NCI-H345 (cell line): ENCODE measurements around the gene ATOH8.

Experiments
- DNase-seq: peaks from one replicate; lab custom pipeline; 2025; lab: John Stamatoyannopoulos, UW

Gene ATOH8

GRCh38 chr2:85736456-85737355 is 17.1 kb upstream of the ATOH8 start:
- DNase-seq: no peak

GRCh38 chr2:85737481-85737880 is 16.3 kb upstream of the ATOH8 start:
- DNase-seq: no peak

GRCh38 chr2:85737961-85738360 is 15.8 kb upstream of the ATOH8 start:
- DNase-seq: no peak

DNA sequence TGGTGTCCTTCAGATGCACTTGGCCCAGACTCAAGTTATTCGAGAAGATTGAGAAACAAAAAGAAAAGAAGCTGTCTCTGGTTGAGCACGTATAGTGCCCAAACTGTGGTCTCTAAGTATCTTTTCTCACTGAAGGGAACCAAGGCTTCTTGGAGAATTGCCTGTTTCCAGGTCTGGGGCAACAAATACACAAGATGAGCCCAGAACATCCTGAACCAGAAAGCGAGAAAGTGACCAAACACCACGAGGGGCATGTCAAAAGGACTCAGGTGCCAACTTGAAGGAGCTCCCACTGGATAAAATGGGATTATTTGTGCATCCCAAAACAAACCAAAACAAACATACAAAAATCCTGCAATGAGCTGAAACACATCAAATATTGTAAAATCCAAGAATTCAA is 13.6 kb upstream of the ATOH8 start:
- no peak for DNase-seq

- no peak for DNase-seq
Measured at GRCh38 chr2:85741211-85741832, 12.5 kb upstream of the ATOH8 start.

GRCh38 chr2:85741833-85742455 is 11.8 kb upstream of the ATOH8 start:
- DNase-seq: no peak

DNA sequence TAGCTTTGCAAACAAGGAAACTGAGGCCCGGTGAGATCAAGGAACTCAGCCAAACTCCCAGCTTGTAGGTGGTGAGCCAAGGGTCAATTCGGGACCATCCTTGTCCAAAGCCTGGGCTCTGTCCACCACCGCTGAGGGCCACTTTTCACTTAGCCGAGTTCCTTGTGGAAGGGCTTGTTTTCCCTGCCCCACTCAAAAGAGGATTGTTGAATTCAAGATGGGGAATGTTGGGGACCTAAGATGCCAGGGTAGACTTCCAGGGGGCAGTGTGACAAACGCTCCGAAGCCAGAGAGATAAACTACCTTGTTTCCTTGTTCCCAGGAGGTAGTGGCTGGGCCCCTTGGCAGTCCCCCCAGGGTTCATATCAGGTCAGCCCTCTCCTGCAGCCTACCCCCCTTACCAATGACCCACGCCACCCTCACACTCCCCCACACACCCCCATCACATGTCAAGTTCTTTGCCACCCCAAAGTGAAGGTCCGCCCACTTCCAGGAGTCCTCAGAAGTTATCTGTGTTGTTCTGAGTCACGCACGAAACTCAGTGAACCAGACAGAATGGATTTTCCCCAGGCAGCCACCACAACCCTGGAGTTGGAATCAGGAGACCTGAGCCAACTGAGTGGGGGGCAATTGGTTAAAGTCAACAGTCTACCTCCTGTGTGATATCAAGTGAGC is 10.3 kb upstream of the ATOH8 start:
- no peak for DNase-seq

DNA sequence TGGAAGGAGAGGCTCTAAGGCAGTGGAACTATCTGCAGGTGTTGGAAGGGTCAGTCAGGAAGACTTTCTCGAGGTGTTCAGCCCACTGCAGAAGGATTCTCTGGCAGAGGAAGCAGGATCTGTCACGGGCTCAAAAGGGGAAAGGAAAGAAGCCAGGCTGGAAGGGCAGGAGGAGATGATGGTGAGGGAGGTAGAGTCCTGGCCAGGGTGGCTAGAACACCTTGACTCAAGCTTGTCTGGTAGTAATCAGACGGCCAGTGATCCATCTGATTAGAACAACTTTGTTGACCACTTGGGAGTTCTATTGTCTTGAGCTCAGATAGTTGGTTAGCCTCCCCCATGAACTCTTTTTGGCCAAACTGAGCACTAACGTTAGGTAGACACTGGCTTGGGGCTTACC is 9.7 kb upstream of the ATOH8 start:
- DNase-seq: no peak

DNA sequence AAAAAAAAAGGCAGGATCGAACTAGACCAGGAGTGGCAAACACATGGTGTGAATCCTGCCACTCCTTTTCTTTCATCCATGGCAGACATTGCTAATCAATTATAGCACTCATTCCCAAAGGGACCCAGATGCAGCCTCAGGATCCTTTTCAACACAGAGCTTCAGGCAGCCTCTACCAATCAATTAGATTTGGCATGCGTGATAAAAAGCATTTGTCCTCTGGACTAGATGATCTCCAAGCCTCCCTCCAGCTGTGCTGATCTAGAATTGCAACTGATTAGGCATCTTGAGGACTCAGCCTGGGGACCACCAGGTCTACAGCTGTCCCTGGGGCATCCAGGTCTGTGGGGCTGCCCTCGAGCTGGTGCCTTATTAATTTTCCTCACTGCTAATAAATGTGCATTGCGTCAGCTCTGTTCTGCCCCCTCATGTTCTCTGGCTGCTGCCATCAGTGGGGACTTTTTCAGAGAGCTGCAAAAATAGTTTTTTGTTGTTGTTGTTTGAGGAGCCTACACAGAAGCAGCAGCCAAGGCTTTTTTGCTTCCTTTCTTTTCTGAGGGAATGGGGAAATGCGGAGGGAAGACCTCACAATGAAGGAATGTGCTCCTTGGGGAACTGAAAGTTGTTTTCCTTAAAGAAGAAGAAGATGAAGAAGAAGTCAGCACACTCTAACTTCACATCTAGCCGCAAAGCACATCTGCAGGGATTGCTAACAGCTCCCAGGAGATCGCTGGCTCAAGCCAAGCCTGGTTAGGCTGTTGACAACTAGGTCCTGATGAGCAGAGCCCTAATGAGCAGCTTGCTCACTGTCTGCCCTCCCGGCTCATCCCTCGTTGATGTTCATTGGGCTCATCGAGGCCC is 8.8 kb upstream of the ATOH8 start:
- no peak for DNase-seq

DNA sequence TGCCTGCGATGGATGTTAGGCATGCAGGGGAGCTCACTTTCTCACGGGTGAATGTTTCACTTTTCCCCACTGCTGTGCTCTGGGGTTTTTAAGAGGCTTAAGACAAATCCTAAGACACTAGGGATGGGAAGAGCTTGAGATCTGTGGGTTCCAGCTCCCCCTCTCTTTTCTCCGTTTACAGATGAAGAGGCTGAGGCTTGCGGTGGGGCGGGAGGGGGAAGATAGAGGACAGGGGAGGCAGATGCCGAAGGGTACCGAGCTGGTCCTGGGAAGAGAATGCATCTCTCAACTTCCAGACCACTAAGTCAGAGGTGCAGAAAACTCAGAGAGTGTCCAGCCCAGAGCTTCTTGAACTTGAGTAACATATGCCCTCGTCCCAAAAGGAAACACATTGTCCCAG is 8.2 kb upstream of the ATOH8 start:
- DNase-seq: no peak

GRCh38 chr2:85746321-85747004 is 7.3 kb upstream of the ATOH8 start:
- DNase-seq: no peak

DNA sequence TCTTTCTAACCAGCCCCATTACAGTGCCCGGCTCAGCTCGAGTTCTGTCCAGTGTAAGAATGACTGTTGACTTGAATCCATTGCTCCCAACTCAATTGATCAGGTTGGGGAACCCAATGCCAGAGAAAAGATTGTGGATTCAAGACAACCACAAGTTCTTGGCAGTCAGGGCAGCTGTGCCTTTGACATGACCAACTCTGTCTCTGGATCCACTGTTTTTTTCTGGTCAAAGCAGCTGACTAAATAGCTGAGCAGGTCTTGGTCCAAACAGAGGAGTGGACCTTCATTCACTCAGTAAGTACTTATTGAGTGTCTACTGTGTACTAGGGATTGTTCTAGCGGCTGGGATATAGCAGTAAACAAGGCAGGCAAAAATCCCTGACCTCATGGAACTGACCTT is 6.3 kb upstream of the ATOH8 start:
- DNase-seq: no peak

DNA sequence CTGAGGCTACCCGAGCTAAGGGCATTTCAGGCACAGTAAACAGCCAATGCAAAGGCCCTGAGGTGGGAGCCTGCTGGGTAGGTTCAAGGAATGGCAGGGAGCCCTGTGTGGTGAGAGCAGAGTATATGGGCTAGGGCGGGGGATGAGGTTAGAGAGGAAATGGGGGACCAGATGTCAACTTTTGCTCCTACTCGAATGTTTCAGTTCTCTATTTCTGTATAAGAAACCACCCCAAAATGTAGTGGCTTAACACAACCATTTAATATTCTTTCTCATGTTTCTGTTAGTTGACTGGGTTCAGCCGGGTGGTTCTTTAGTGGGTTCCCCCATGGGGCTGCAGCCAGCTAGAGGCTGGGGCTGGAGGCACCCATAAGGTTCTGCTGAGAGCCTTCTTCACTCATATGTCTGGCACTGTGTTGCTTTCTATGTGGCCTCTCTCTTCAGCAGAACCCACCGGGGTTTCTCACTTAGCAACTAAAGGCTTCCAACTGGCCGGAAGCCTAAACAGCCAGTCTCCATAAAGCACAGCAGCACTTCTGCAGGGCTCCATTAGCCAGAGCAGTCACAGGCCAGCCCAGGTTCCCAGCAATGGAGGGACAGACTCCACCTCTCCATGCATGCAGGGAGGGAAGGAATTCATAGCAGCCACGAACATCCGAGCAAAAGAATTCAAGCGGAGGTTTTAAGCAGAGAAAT is 5.6 kb upstream of the ATOH8 start:
- DNase-seq: no peak

DNA sequence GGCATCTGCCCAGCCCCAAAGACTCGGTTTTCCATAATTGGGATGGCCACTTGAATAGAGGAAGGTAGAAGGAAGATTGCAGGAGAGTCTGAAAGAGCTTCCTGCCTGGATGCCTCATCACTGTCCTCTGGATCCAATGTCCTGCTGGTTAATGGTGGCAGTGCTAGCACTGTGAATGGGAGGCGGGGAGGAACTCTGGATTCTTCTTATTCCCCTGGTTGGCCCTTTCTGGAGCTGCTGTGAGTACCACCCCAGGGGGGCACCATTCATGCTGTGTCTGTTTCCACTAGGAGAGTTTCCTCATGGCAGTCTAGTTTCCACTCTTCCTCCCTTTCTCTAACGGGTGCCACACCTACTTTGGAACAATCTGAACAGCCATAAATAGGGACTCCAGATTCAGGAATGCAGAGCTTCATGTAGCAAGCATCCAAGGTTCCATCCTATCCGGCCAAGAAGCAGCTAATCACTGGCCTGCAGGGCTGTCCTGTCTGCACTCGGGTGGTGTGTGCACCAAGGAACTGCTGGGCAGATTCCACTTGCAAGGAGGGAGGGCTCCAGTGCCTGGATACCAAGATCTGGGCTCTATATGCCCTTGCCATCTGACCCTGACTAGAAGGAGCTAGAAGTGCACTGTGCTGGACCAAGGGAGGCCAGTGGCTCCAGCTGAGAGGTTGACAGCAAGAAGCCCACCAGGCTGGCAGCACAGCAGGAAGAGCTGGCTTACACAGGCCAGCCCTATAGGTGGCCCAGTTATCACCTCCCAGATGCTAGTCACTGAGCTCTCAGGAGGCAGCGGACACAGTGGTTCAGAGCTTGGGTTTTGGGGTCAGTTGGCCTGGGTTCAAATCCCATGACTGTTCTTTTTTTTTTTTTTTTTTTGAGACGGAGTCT is 4.6 kb upstream of the ATOH8 start:
- peak; percentile 40 for DNase-seq

DNA sequence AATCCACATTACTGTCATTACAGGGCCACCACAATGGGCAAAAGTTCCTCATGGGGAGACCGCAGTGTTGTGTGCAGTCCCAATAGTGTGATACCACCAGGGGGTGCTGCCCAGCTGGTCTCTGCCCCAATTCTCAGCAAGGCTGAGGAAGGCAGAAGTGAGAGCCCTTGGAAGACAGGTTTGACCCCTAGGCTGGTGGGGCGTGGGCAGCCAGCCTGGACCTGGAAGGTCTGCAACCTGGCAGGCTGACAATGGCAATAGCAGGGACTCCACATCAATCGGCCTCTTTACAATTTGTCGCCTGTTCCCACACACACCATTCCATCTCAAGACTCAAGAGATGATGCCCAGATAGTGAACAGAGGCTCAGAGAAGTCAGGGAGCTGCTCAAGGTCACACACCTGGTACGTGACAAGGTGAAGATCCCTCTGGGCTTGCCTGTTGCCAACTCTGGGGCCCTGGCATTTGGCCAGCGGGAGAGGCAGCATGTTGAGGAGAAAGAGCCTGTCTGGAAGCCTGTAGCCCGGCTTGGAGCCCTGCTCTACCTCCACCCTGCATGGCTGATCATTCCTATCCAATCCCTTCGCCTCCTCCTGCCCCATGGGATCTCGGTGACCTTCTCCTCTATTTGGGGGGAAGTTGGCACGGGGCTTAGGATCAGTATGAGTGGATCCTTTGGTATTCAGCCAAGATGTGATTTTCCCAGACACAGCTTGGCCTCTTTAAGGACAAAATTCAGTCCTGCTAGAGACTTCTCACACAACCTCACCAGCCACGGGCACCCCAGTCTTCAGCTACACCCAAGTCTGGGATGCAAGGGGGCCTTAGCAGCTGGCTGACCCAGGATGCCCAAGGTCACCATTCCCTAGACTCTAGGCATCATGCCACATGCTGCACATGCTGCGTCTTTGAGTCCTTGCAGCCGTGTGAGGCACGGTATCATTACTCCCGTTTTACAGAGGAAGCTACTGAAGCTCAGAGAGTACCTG is 2.9 kb upstream of the ATOH8 start:
- DNase-seq: peak; percentile 38

DNA sequence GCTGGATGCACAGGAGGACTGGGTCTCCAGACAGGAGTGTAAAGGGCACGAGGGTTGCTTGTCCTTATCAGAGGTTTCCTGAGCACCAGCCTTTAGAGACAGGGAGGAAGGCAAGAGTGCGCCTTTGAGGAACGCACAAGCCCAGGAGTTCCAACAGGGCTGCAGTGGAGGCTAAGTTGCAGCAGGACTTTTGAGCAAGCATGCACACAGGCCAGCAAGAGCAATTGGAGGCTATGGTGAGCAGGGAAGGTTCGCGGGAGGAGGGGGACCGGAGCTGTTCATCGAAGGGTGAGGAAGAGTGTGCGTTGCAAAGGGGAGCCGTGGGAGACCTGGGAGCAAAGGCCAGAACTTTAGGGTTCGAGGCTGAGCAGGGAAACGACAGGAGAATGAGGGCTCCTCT is 2.2 kb upstream of the ATOH8 start:
- DNase-seq: no peak

DNA sequence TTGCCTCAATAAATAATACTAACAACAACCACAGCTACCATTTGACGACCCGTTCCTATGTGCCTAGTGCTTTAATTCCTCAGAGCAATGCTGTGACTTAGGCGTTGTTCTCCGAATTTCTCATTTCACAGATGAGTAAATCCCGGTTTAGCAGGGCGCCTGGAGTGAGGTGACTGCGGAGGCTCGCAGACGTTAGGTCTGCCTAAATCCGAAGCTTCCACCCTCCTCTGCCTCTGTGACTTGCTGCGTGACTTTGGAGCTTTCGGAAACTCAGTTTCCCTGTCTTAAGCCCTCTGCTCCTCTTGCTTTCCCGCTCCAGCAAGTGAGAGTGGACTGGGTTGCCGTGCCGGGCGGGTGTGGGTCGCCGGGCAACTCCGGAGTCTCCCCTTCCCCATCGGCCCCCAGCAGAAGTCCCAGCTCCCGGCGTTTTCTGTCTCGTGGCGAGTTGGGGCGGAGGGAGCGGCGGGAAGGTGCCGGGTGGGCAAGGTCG is 711 bp upstream of the ATOH8 start:
- DNase-seq: no peak
